DOHH2 (cell line): Measurements from ENCODE around the gene USP48.

Experiments used
- EZH2phosphoT487 ChIP-seq: fragments of 200-600 bp; sonication (generic); IDR thresholded peaks from 2 replicates; pipeline ENCODE4 v1.6.1; 2017; ENCODE audit warnings: borderline replicate concordance, mild to moderate bottlenecking, antibody characterized with exemption, low read length, moderate library complexity, mixed read lengths
- TF ChIP-seq, protein P1 (sequence below): fragments of 200-600 bp; sonication (generic); IDR thresholded peaks from one replicate; pipeline ENCODE4 v1.5.1; 2014; ENCODE audit warnings: antibody characterized with exemption, mild to moderate bottlenecking, low read depth, low read length; ENCODE audit not compliant: poor library complexity, severe bottlenecking

DNA sequence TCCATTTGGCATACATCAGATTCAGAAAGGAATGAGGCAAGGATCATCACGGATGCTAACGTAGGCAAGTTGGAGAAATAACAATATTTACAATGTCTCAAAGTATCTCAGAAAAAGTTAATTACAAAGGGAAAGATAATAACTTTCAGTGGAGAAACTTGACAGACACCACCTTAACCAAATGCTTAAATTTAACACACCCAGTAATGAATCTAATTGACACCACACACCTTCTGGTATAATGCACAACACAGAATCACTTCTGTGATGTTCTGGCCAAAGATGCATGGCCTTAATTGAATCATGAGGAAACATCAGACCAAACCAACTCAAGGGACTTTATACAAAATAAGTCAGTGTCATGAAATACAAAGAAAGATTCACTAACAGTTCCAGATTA is 23.1 kb downstream of the USP48 start:
- TF ChIP-seq, protein P1, sequence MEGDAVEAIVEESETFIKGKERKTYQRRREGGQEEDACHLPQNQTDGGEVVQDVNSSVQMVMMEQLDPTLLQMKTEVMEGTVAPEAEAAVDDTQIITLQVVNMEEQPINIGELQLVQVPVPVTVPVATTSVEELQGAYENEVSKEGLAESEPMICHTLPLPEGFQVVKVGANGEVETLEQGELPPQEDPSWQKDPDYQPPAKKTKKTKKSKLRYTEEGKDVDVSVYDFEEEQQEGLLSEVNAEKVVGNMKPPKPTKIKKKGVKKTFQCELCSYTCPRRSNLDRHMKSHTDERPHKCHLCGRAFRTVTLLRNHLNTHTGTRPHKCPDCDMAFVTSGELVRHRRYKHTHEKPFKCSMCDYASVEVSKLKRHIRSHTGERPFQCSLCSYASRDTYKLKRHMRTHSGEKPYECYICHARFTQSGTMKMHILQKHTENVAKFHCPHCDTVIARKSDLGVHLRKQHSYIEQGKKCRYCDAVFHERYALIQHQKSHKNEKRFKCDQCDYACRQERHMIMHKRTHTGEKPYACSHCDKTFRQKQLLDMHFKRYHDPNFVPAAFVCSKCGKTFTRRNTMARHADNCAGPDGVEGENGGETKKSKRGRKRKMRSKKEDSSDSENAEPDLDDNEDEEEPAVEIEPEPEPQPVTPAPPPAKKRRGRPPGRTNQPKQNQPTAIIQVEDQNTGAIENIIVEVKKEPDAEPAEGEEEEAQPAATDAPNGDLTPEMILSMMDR, result no peak
- no peak for TF ChIP-seq EZH2phosphoT487
